Gastrocnemius medialis (tissue), 4 donors: ENCODE measurements around the gene NFATC4. TPM values are rescaled to one million over a fixed set of nuclear protein-coding genes. Genes with fewer than 3 reads are reported as not detected.
"Not testable (repeated sequence)": the region's sequence is repeated elsewhere in the genome, so short reads cannot be mapped to it uniquely, and the experiment has no call there.

Experiments
- ATAC-seq, 2 donors: fragments of 150-250 bp; one replicate each; pipeline ENCODE4 v1.9.1; 2016
- DNase-seq, 2 donors: peaks; one replicate each; pipeline ENCODE4 v3.0.0-alpha.2; 2019
- H3K27ac ChIP-seq, 4 donors: fragments of 200-600 bp; sonication (generic); 1 replicate in 1 of 4; 2 replicates in 3 of 4; pipeline ENCODE4 v1.5.1; 2016 to 2018; ENCODE audit warnings: mild to moderate bottlenecking in 2 of 4, moderate library complexity in 1 of 4
- H3K27me3 ChIP-seq, 3 donors: fragments of 200-600 bp; sonication (generic) in 2 of 3; 1 replicate in 1 of 3; 2 replicates in 2 of 3; pipeline versions ENCODE4 v1.5.1 to v1.6.0; 2016 to 2019; ENCODE audit warnings: mild to moderate bottlenecking in 1 of 3, moderate library complexity in 1 of 3
- H3K36me3 ChIP-seq, 2 donors: fragments of 200-600 bp; sonication (generic) in 1 of 2; one replicate each; pipeline ENCODE4 v1.5.1; 2017 to 2018
- H3K4me1 ChIP-seq, 2 donors: fragments of 200-600 bp; sonication (generic) in 1 of 2; one replicate each; pipeline ENCODE4 v1.5.1; 2016 to 2017; ENCODE audit warnings: mild to moderate bottlenecking in 2 of 2
- H3K4me3 ChIP-seq, 4 donors: fragments of 200-600 bp; sonication (generic) in 3 of 4; 1 replicate in 1 of 4; 2 replicates in 3 of 4; pipeline ENCODE4 v1.5.1; 2016 to 2019; ENCODE audit warnings: mild to moderate bottlenecking in 2 of 4
- H3K9me3 ChIP-seq, 3 donors: fragments of 200-600 bp; sonication (generic) in 2 of 3; 1 replicate in 1 of 3; 2 replicates in 2 of 3; pipeline ENCODE4 v1.5.1; 2016 to 2019
- POLR2A ChIP-seq, 2 donors: fragments of 450-650 bp; IDR thresholded peaks; one replicate each; pipeline ENCODE4 v1.6.1; 2017; ENCODE audit warnings: antibody characterized with exemption in 2 of 2, mild to moderate bottlenecking in 2 of 2, moderate library complexity in 2 of 2
- in situ Hi-C, 4 donors: fragments of 200-750 bp; cut with MboI; loops; one replicate each; pipeline versions ENCODE4 v1.15.0 to v1.8.0; 2017; ENCODE audit warnings: low sequenced_read_pairs in 4 of 4
- intact Hi-C: fragments of 100-400 bp; cut with DNase I; formaldehyde crosslinking; loops from one replicate; pipeline ENCODE4 v1.15.1; 2023; ENCODE audit warnings: low total_unique reads
- total RNA-seq, 4 donors: library from RNA; depleted of rRNA; stranded (reverse); fragments of >200 nt; gene quantifications; one replicate each; pipeline versions ENCODE4 v1.1.0 to v1.2.3, GENCODE V29; 2016
- TF ChIP-seq, protein P1 (sequence below), 5 experiments: fragments of 450-650 bp in 3 of 5; fragments of 200-600 bp in 2 of 5; sonication (generic) in 2 of 5; IDR thresholded peaks in 4 of 5; conservative IDR thresholded peaks in 1 of 5; 1 replicate in 4 of 5; 2 replicates in 1 of 5; pipeline ENCODE4 v1.5.1; 2016 to 2019; ENCODE audit warnings: antibody characterized with exemption in 5 of 5, mild to moderate bottlenecking in 3 of 5, moderate library complexity in 3 of 5

Gene NFATC4
- total RNA-seq, 4 donors from 2014 or later, result 4.6 to 13.2 (median 7.5) TPM

DNA sequence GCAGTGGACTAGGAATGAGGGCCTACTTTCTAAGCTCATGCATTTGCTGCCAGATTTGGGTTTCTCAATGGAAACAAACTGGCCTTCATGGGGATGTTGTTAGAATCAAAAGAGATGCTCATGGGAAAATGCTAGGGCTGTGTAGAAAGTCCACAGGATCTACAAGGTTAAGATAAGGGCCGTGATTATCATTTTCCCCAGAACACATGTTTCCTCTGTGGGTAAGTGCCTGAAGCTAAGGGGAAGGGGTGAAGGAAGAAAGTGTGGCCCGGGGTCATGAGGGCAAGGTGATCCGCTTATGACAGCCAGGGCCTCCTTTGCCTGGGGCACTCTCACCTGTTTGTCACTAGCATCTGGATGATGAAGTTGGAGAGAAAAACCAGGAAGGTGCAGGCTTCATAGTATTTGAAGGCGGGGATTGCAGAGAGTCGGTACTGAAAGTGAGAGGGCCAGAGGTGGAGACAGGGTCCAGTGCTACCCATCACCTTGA is 42.9 kb upstream of the NFATC4 start:
- no peaks in the 10 kb centered on the region for H3K9me3 ChIP-seq
- no peak for TF ChIP-seq POLR2A (IDR thresholded peaks at IDR 0.05)
- TF ChIP-seq, protein P1, sequence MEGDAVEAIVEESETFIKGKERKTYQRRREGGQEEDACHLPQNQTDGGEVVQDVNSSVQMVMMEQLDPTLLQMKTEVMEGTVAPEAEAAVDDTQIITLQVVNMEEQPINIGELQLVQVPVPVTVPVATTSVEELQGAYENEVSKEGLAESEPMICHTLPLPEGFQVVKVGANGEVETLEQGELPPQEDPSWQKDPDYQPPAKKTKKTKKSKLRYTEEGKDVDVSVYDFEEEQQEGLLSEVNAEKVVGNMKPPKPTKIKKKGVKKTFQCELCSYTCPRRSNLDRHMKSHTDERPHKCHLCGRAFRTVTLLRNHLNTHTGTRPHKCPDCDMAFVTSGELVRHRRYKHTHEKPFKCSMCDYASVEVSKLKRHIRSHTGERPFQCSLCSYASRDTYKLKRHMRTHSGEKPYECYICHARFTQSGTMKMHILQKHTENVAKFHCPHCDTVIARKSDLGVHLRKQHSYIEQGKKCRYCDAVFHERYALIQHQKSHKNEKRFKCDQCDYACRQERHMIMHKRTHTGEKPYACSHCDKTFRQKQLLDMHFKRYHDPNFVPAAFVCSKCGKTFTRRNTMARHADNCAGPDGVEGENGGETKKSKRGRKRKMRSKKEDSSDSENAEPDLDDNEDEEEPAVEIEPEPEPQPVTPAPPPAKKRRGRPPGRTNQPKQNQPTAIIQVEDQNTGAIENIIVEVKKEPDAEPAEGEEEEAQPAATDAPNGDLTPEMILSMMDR (IDR thresholded peaks at IDR 0.05 in 4 of 5, conservative IDR thresholded peaks at IDR 0.05 in 1 of 5), result no peak
- no peak for DNase-seq
- no peaks in the 10 kb centered on the region for H3K4me1 ChIP-seq
- H3K27ac ChIP-seq, result no peak overlapping the region
- H3K36me3 ChIP-seq, result no peaks in the 10 kb centered on the region
- H3K4me3 ChIP-seq, result no peak overlapping the region
- intact Hi-C loops (no loop called here), in situ Hi-C loops (no loop called here)
- no peak for ATAC-seq
- no peaks in the 10 kb centered on the region for H3K27me3 ChIP-seq

DNA sequence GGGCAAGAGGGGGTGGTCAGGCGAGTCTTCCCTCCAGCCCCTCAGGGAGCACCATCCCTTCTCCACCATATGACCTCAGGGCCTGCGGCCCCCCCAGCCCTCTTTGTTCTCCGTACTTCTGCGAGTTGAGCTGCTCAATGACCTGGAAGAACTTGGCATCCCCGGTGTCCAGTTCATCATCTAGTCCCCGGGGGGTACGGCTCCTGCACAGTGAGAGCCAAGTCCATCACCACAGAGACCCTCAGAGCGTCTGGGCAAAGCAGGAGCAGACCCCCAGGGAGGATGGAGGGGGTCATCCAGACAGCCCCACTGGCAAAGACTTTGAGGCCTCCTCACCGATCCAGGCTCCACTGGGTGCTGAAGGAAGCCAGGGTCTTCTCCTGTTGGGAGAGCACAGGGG is 42.0 kb upstream of the NFATC4 start:
- no peaks in the 10 kb centered on the region for H3K27me3 ChIP-seq
- H3K4me3 ChIP-seq, result no peak overlapping the region
- H3K9me3 ChIP-seq, result no peaks in the 10 kb centered on the region
- intact Hi-C loops, result no loop called here
- ATAC-seq, result no peak
- no peak for DNase-seq
- no peaks in the 10 kb centered on the region for H3K36me3 ChIP-seq
- TF ChIP-seq, protein P1 (IDR thresholded peaks at IDR 0.05 in 4 of 5, conservative IDR thresholded peaks at IDR 0.05 in 1 of 5), result no peak
- no peak for TF ChIP-seq POLR2A (IDR thresholded peaks at IDR 0.05)
- no peaks in the 10 kb centered on the region for H3K4me1 ChIP-seq
- in situ Hi-C loops, result no loop called here
- no peak overlapping the region for H3K27ac ChIP-seq

DNA sequence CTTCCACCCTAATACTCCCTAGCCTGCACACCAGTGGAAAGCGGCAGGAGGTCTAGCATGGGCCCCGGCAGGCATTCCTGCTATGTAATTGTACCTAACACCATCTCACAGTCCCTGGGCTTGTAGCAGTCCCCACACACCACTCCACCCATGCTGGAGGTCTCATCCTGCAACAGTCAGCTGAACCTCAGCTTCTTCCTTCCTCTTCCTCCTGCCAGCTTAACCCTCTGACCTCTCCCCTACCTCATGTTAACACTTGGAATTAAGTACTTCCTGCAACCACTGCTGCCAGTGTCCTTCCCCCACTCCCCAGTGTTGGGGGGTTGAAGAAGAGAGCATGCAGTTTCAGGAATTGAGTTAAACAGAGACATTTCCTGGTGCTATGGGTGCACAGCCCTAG is 40.7 kb upstream of the NFATC4 start:
- ATAC-seq, result no peak
- H3K36me3 ChIP-seq, result no peaks in the 10 kb centered on the region
- TF ChIP-seq POLR2A (IDR thresholded peaks at IDR 0.05), result no peak
- TF ChIP-seq, protein P1 (IDR thresholded peaks at IDR 0.05 in 4 of 5, conservative IDR thresholded peaks at IDR 0.05 in 1 of 5), result no peak
- in situ Hi-C loops, result no loop called here
- no peaks in the 10 kb centered on the region for H3K9me3 ChIP-seq
- intact Hi-C loops, result no loop called here
- H3K4me1 ChIP-seq, result peaks cover 3 to 4% of the 10 kb centered on the region in 2 donors
- no peak for DNase-seq
- H3K27ac ChIP-seq, result no peak overlapping the region
- H3K27me3 ChIP-seq, result peaks cover under 1 to 1% (median under 1%) of the 10 kb centered on the region in 3 donors
- H3K4me3 ChIP-seq, result no peak overlapping the region

DNA sequence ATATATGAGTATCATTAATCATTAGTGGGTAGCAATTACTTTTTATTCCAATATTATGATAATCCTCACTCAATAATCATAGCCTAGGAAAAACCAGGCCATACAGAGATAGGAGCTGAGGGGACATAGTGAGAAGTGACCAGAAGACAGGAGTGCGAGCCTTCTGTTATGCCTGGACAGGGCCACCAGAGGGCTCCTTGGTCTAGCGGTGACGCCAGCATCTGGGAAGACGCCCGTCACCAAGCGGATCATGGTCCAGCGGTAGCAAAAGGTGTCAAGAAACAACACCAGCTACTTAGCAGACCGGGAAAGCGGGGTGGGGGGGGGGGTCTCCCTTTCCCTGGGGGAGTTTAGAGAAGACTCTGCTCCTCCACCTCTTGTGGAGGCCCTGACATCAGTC is 40.1 kb upstream of the NFATC4 start:
- H3K9me3 ChIP-seq, H3K27me3 ChIP-seq, in situ Hi-C loops, ATAC-seq, H3K4me3 ChIP-seq, intact Hi-C loops, H3K36me3 ChIP-seq, H3K27ac ChIP-seq: not testable (repeated sequence)
- peak in 1 of 2 donors; percentile 46 for DNase-seq
- peaks cover 9 to 10% of the 10 kb centered on the region in 2 donors for H3K4me1 ChIP-seq
- TF ChIP-seq, protein P1 (IDR thresholded peaks at IDR 0.05 in 4 of 5, conservative IDR thresholded peaks at IDR 0.05 in 1 of 5), result peak; percentile 25 to 65 (median 57)

DNA sequence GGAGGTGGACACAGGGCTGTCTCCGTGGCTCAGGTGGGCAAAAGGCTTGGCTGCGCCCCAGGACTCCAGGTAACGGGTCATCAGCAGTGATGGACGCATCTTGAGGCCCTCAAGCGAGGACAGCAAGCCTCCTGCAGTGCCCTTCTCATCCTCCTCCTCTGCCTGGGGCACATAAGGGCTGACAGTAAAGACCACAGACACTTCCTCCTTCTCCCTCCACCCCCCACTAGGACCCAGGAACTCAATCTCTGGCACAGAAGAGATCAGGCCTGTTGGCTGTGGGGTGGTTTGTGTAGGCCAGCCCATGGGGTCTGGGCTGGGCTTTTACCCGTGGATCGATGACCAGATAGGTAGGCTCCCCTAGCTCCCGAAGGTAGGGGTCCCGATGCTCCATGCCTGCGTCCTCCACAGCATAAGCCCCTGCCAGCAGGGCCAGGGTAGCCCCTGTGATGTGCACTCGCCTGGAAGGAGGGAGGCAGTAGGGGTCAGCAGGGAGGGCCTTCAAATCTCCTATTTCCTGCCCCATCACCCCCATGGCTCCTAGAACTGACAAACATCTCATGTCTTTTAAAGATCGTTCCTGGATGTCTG is 38.8 kb upstream of the NFATC4 start:
- peaks cover 9 to 20% of the 10 kb centered on the region in 2 donors for H3K4me1 ChIP-seq
- ATAC-seq (no peak), DNase-seq (no peak)
- no peaks in the 10 kb centered on the region for H3K9me3 ChIP-seq
- intact Hi-C loops (no loop called here), in situ Hi-C loops (no loop called here)
- H3K36me3 ChIP-seq, result no peaks in the 10 kb centered on the region
- H3K27me3 ChIP-seq, result peaks cover 10 to 17% (median 17%) of the 10 kb centered on the region in 3 donors
- no peak overlapping the region for H3K27ac ChIP-seq
- no peak overlapping the region for H3K4me3 ChIP-seq
- TF ChIP-seq, protein P1 (IDR thresholded peaks at IDR 0.05 in 4 of 5, conservative IDR thresholded peaks at IDR 0.05 in 1 of 5), result no peak
- no peak for TF ChIP-seq POLR2A (IDR thresholded peaks at IDR 0.05)
